IPS-NIHi11 (cell line): ENCODE data around the gene RET.

Experiments
- DNase-seq: peaks from one replicate; pipeline ENCODE4 v3.0.0; 2012; ENCODE audit warnings: mixed read lengths, low spot score

The RET gene

DNA sequence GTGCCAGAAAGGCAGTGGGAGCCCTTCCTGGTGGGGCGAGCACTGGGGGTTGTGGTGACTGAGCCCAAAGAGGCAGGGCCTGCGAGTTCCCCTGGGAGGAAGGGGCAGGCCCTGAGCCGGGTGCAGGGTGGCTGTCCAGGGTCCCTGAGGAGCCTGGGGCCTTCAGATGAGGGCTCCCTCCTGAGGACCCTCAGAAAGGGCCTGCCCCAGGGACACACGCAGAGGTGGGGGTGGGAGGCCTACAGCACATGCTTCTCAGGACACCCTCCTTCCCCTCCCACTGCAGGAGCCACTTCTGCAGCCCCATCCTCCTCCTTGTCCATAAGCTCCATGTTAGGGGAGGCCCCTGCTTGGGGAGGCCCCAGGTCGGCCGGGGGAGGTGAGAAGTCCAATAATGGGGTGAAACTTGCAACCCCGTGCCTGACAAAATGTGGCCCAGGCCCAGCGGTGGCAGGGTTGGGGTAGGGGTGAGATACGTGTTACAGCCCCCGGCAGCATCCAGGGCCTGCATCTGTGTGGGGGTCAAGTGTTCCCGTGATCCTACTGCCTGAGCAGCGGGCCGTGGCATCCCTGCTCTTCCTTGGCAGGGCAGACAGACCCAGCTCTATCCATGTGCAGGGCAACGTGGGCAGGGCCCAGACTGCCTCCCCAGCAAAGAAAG lies 31.8 kb upstream of the RET start:
- DNase-seq, result no peak

DNA sequence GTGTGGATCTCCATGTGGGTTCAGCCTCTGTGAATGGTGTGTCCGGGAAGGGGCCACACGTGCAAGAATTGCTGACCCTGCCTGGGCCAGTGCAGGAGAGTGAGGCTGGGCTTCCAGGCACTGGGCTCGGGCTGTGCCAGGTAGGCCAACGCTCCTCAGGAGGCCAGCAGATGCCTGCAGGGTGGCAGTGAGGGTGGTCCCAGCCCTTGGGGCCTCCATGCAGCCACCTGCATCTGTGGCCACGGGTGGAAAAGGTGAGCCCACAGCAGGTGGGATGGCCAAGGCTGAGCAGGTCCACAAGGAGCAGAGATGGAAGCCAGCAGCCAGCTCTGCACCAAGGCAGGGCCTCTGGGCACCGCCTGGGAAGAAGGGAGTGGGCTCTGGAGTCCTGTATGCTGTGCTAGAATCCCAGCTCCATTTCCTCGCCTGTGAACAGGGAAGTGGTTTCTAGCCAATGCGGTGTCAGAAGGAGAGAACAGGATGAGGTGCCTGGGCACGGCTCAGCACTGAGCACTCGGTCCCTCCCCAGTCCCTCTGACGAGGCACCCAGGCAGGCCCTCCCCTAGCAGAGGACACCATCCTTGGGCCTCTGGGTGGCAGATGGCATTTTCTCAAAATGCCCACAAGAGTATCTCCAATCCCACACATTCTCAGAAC lies 31.1 kb upstream of the RET start:
- no peak for DNase-seq

DNA sequence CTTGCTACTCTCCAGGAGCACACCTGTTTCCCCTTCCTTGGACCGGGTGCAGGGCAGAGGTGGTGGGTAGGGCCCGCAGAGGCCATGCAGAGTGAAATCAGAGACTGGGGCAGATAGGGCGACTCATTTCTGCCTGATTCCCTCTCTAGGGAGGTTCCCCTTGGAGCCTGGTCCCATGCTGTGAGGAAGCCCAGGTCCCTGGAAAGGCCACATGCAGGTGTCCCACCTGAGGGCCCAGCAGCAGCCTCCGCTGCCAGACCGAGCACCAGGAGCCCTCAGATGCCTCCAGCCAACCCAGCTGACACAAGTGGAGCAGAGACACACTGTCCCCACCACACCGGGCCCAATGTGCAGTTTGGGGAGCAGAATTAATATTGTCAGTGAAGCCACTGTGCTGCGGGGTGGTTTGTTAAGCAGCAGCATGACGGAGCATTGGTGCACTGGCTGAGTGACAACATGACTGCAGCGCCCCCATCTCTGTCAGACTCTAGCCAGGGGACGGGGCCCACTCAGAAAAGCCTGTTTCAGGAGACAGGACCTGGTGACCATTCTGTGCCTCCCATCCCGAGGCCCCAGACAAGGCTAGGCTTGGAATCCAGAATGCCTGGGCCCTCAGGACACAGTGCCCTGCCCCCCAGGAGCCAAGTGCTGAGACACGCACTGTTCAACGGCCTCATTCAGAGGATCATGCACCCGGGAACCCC lies 30.4 kb upstream of the RET start:
- no peak for DNase-seq

DNA sequence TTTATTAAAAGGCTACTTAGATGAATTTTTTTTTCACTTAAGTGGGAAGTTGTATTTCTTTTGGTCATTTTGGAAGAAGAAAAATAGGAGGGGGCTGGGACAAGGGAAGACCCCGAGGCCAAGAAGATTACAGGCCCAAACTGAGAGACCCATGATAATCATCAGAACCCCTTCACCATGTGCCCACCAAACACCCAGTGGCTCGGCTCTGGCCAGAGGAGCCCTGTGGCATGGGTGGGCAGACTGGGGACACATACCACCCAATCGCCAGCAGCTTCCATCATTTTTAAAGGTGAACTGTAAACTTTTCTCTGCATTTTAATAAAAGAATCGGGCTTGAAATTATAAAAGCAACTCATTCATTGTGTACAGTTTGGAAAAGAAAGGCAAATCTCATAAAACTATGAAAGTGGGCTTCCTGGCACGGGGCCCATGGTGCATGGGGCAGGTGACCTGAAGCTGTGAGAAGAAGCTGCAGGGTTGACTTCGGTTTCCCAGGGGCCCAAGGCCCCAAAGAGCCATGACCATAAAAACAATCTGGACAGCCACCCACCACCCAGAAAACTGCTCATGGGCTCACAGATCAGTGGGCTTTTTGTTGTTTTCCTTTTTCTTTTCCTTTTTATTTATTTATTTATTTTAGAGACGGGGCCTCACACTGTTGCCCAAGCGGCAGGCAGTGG lies 29.4 kb upstream of the RET start:
- DNase-seq, result no peak

DNA sequence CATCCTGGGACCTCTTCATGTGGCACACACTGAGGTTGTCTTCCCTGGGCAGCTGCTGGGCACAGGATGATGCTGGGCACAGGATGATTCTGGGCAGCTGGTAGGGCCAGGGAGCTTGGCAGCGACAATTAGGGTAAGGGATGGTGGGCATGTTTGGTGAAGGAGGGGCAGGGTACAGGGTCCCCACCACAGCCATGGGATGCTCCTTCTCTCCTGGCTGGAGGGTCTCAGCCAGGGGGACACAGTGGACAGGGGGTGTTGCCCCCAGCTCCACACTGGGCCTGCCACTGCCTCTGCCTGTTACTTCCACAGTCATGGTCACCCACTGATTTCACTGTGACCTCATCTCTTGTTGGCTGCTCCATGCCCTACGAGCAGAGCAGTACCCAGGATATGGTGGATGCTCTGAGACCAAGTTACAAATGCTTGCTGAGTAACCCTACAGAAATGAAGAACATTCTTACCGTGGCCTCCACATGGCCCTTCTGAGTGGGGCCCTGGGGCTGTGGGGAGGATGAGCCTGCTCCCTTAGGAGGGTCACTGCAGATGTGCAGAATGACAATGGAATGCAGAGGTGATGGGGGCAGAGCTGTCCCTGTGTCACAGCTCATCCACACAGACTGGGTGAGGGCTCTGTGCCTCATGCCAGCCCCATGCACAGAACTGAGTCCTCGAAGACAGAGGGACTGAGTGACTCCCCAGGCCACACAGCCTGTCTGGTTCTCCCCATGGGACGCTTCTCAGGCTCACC lies 28.4 kb upstream of the RET start:
- DNase-seq, result no peak

DNA sequence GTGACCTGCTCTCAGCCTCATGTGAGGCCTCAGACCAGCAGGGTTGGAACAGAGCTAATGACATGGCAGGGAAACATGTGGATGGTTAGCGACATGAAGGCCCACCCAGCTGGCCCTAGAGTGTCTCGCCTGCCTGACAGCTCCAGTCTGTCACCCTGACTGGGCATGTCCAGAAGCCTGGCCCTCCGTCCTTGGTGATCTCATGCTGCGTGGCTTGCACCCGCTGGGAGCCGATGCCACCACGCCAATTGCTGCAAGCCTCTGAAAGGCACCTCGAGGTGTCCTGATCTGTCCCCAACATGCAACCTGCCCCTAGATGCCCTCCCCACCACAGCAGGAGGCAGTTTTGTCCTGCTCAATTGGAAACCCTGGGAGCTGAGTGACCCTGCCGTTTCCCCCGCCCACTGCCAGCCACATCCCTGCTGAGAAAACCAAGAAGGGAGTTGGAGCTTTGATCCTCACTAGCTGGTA lies 27.8 kb upstream of the RET start:
- no peak for DNase-seq

DNA sequence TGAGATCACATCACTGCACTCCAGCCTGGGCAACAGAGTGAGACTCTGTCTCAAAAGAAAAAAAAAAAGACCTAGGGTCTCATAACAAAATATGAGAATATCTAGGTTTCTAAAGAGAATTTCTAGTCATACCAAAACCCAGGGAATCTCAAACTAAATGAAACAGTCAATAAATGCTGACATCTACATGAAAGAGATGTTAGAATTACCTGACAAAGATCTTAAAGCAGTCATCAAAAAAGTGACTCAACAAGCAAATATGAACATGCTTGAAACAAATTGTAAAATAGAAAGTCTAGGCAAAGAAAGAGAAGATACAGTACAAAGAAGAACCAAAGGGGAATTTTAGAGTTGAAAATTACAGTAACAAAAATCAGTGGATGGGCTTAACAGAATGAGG lies 26.9 kb upstream of the RET start:
- no peak for DNase-seq

DNA sequence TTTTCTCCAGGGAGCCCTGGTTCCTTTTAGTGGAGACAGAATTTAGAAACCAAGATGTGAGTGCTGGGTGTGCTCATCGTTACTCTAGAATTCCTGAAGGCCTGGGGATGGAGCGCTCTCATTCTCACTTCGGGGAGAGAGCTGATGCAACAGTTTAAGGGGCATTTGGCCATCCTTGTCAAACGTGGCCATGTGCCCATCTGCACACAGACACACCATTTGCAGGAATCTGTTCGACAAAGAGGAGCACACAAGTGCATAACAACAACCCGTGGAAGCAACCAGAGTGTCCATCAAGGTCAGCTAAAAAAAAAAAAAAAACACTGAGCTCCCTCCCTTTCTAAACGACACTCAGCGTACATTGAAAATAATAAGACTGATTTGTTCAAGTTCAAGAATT lies 23.0 kb upstream of the RET start:
- DNase-seq, result no peak

DNA sequence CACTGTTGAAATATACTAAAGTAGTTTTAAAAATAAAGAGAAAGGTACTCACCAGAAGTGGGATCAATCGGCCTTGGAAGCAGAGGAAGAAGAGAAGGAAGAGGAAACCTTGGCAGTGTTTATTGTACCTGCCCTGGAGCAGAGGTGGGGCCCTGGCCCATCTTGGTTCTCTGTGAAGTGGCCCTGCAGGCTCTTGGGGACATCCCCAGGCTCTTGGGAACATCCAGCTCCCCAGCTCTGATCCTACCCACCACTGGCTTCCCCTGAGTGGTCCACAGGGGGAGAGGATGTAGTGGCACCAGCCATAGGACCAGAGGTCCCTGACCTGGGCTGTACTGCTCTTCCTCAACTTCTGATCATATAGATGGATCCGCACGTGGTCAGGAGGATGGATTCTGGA lies 22.3 kb upstream of the RET start:
- no peak for DNase-seq

DNA sequence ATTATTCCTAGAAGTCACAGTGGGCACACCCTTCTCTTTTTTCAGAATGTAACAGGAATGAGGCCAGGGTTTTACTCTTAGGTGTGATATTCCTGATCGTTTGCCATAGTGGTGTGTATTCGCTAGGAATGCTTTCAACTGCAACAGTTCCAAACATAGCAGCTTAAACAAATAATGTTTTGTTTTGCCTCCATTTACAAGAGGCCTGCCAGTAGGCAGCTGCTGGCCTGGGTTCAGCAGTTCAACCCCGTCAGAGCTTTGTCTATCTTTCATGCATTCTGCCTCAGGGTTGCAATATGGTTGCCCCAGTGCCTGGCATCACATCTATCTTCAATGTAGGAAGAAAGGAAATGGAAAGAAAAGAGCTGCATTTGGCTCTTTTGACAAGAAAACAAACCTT lies 21.7 kb upstream of the RET start:
- no peak for DNase-seq

DNA sequence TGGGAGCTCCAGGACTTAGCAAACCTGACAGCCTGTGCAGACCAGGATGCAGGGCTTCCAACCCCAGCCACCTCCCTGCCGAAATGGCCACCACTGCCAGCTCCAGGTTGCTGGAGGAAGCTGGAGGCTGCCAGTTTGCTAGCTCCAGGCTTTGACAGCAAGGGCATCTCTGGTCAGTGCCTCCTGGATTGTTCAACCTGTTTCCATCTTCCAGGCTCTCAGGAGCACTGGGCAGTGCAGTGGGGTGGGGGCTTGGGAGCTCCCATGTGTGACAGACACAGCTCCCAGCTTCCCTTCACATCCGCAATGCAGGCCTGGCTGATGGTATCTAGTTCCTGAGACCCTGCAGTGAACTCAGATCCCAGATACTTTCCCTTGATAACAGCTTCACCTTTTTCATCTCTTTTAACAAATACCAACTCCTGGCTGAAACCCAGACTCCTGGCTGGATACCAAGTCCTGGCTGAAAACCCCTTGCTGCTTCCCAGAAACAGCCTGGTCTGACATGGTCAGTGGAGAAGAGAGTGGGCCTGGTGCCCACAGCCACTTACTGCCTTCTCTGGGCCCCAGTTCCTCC lies 20.8 kb upstream of the RET start:
- DNase-seq, result no peak

DNA sequence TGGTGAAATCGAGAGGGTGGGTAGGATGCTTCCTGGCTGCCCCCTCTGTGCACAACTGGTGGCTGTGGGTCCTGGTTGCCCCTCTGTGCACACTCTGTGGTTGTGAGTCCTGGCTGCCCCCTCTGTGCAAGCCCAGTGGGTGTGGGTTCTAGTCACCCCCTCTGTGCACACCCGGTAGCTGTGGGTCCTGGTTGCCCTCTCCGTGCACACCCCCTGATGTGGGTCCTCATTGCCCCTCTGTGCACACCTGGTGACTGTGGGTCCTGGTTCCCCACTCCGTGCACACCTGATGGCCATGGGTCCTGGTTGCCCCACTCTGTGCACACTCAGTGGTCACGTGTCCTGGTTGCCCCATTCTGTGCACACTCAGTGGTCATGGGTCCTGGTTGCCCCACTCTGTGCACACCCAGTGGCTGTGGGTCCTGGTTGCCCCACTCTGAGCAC lies 20.3 kb upstream of the RET start:
- DNase-seq, result no peak

DNA sequence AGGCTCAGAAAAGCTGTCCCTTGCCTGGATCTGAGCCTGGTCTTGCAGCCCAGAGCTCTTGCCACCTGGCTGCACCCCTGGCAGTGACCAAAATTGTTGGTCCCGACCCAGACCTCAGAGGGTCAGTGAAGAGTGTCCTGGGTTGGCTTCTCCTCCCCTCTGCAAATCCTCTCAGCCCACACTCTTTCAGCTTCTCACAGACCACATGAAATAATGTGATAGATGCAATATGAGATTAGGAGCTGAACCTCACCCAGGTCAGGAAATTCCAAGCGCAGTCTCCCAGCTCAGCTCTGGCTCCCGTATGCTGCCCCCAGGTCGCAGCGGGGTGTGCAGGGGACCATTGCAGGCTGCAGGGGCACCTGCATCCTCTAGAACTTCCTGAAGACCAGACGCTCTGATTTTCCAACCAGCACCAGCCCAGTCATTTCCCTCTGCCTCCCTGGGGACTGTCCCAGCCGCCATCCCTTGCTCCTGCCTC lies 19.6 kb upstream of the RET start:
- no peak for DNase-seq

DNA sequence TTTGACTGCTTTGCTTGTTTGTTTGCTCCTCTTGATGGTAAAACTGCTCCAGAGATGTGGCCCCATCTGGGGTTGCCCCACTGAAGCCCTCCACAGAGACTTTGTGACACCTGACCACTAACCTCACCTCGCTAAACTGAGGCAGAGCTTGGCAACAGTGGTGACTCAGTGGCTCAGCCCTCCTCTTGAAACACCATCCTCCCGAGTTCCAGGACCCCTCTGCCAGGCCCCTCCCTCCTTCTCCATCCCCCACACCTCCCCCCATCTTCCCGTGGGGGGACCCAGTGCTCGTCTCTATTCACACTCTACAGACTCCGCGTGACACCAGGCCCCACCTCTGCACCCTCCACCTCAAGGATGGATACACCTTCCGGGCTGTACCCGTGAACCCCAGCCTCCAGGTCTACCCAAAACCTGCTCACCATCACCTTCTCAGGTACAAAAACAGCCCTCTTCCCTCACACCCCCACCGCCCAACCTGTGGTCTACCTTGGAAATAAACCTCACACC lies 19.0 kb upstream of the RET start:
- DNase-seq, result no peak

DNA sequence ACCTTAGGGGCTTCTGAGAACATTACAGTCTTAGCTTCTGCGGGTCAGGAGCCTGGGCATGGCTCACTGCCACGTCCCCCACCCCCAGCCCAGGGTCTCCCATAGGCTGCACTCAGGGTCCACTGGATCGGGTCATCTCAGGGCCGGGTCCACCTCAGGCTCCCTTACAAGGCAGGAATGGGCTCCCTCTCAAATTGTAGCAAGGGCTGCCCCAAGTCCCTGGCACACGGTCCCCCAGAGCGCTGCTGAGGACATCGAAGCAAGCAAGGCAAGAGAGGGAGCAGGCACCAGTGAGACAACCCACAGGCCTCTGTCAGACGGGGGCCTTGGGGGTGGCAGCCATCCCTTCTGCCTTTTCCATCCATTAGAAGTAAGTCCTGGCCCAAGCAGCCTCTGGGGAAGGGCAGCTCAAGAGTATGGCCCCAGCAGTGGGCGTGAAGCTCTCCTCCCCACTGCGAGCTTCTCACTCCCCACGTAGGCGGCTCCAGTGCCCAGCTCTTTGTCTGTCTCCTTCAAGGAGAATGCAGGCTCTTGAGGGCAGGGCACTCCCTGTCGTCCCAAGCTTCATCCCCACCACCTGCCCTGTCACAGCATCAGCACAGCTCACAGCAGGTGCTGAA lies 18.0 kb upstream of the RET start:
- no peak for DNase-seq

DNA sequence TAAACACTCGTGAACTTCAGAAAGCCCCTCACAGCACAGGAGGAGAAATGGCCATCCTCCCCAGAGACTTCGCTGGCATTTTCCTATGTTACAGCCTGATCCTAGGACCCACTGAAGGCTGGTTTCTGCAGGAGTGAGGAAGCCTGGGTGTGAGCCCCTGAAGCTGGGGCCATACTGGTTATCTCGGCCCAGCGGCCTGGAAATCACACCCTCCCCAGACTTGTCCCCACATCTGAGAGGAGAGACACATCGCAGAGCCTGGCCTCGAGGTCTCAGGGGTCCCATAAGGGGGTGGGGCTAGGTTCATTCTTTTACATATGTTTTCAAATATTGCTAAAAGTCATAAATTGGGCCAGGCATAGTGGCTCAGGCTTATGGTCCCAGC lies 17.5 kb upstream of the RET start:
- DNase-seq, result no peak

DNA sequence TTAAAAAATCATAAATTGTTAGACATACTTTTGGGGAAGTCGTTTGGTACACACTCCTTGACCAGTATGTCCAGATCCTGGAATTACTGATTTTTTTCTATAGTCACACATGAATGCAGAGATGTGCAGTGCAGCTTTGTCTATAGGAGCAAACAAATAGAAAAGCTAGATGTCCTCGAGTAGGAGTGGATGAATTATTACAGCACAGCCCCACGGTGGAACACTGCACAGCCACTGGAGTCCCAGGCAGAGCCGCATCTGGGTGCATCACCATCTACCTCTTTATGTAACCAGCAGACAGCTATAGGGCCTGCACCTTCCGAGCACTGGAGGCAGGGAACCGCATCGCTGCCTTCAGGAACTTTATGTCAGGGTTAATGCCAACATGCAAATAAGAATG lies 17.0 kb upstream of the RET start:
- no peak for DNase-seq

DNA sequence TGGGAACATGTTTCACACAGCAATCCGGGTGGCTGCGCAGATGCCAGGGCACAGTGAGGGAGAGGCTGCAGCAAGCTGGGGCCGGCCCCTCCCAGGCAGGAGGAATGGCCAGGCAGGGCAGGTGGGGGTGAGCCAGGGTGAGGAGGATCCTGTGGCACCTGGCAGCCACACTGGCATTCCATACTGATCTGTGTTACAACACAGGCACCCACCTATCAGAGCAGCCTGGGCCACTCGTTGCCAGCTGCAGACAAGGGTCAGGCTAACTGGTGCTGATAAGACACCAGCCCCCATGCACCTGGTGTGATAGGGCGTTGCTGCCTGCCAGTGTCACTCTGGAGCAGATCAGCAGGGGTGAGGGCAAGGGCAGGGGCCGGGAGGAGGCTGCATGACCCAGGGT lies 16.6 kb upstream of the RET start:
- DNase-seq, result no peak

DNA sequence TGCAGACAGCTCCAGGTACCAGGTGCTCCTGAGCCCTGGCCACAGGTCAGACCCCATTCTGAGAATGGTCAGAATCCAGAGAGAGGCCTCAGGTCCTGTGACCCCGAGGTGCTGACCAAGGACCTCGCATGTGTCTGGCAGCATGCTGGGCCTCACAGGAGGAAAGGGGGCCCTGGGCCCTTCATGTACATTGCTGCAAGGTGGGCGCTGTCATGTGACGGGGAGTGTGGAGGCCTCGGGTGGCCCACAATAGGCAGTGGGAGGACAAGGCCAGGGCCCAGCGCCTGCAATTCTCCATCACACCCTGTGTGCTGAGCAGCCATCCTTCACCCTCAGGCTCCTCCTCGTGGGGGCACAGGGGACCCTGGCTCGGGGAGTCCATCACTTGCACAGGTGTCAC lies 15.5 kb upstream of the RET start:
- no peak for DNase-seq

DNA sequence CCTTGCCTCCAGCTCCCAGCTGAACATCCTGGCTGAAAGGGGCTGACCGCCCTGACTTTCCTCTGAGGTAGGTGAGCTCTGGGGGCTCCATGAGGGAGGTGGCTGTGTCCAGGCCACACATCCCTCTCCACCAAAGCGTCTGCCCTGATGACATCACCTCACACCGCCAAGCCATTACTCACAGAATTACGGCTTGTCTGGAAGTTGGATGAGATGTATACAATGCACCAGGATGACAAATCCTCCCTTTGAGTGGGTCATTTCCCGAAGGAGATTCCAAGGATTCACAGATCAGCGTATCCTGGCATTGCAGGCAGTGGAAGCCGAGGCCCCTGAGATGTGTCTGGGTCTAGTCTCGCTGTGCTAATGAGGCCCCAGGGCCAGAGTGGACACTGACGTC lies 15.1 kb upstream of the RET start:
- DNase-seq, result no peak
